Skeletal muscle satellite cell (primary cell): ENCODE results near the gene OSBP2.
"Not testable (repeated sequence)": the region's sequence is repeated elsewhere in the genome, so short reads cannot be mapped to it uniquely, and the experiment has no call there.

Experiments used
- H3K27me3 ChIP-seq: 2 replicates; pipeline ENCODE4 v1.7.0; 2013; ENCODE audit warnings: low read length; ENCODE audit not compliant: control insufficient read depth, insufficient read depth
- H3K36me3 ChIP-seq: 2 replicates; pipeline ENCODE4 v1.7.0; 2013; ENCODE audit warnings: mild to moderate bottlenecking, control low read depth, low read length; ENCODE audit not compliant: insufficient read depth
- H3K4me1 ChIP-seq: 2 replicates; pipeline ENCODE4 v1.7.0; 2013; ENCODE audit warnings: low read length; ENCODE audit not compliant: control insufficient read depth, insufficient read depth
- H3K4me2 ChIP-seq: 2 replicates; pipeline ENCODE4 v1.7.0; 2013; ENCODE audit warnings: mild to moderate bottlenecking, low read length
- H3K4me3 ChIP-seq: 2 replicates; pipeline ENCODE4 v1.7.0; 2013; ENCODE audit warnings: low read length
- H3K9ac ChIP-seq: 2 replicates; pipeline ENCODE4 v1.7.0; 2013; ENCODE audit warnings: mild to moderate bottlenecking, low read depth, low read length, moderate library complexity
- H3K9me3 ChIP-seq: replicated peaks from 2 replicates; pipeline ENCODE4 v1.7.0; 2013; ENCODE audit warnings: mild to moderate bottlenecking, control low read depth, low read length

The OSBP2 gene

GRCh38 chr22:30701872-30702271, 7.2 kb downstream of the OSBP2 start:
- peaks cover 21% of the 10 kb centered on the region for H3K4me1 ChIP-seq
- no peaks in the 10 kb centered on the region for H3K9me3 ChIP-seq
- H3K36me3 ChIP-seq: no peaks in the 10 kb centered on the region
- no peak overlapping the region for H3K4me3 ChIP-seq
- H3K27me3 ChIP-seq: no peaks in the 10 kb centered on the region
- no peak overlapping the region for H3K9ac ChIP-seq
- H3K4me2 ChIP-seq: no peak overlapping the region

- no peak overlapping the region for H3K9ac ChIP-seq
- H3K9me3 ChIP-seq: no peaks in the 10 kb centered on the region
- no peaks in the 10 kb centered on the region for H3K27me3 ChIP-seq
- no peaks in the 10 kb centered on the region for H3K36me3 ChIP-seq
- peaks cover 23% of the 10 kb centered on the region for H3K4me1 ChIP-seq
- H3K4me3 ChIP-seq: no peak overlapping the region
- no peak overlapping the region for H3K4me2 ChIP-seq
Measured at GRCh38 chr22:30702856-30703255, 8.2 kb downstream of the OSBP2 start.

- Histone ChIP-seq H3K27me3 (no peaks in the 10 kb centered on the region), H3K36me3 (no peaks in the 10 kb centered on the region)
Measured at GRCh38 chr22:30704978-30705377, 10.3 kb downstream of the OSBP2 start.

GRCh38 chr22:30705710-30706651, 11.3 kb downstream of the OSBP2 start:
- Histone ChIP-seq H3K9me3 (no peaks in the 10 kb centered on the region), H3K4me1 (peaks cover 23% of the 10 kb centered on the region), H3K36me3 (no peaks in the 10 kb centered on the region), H3K9ac (no peak overlapping the region), H3K27me3 (no peaks in the 10 kb centered on the region), H3K4me2 (peak overlapping the region; percentile 18), H3K4me3 (no peak overlapping the region)

More at GRCh38 chr22:30704978-30705377, 10.3 kb downstream of the OSBP2 start:
- H3K9ac ChIP-seq: no peak overlapping the region
- H3K4me2 ChIP-seq: no peak overlapping the region
- peaks cover 23% of the 10 kb centered on the region for H3K4me1 ChIP-seq
- no peaks in the 10 kb centered on the region for H3K9me3 ChIP-seq
- H3K4me3 ChIP-seq: no peak overlapping the region

GRCh38 chr22:30709980-30710379, 15.3 kb downstream of the OSBP2 start:
- not testable (repeated sequence) for H3K36me3 ChIP-seq, H3K9ac ChIP-seq, H3K27me3 ChIP-seq, H3K9me3 ChIP-seq, H3K4me2 ChIP-seq, H3K4me3 ChIP-seq
- H3K4me1 ChIP-seq: peaks cover 16% of the 10 kb centered on the region

GRCh38 chr22:30712094-30712493, 17.4 kb downstream of the OSBP2 start:
- H3K27me3 ChIP-seq: no peaks in the 10 kb centered on the region
- H3K9me3 ChIP-seq: no peaks in the 10 kb centered on the region
- no peak overlapping the region for H3K9ac ChIP-seq
- H3K36me3 ChIP-seq: no peaks in the 10 kb centered on the region
- H3K4me3 ChIP-seq: no peak overlapping the region
- H3K4me1 ChIP-seq: peaks cover 7% of the 10 kb centered on the region
- no peak overlapping the region for H3K4me2 ChIP-seq

GRCh38 chr22:30714062-30714461, 19.4 kb downstream of the OSBP2 start:
- Histone ChIP-seq H3K27me3 (no peaks in the 10 kb centered on the region), H3K9me3 (no peaks in the 10 kb centered on the region), H3K36me3 (no peaks in the 10 kb centered on the region), H3K4me2 (no peak overlapping the region), H3K4me1 (peaks cover 23% of the 10 kb centered on the region), H3K4me3 (no peak overlapping the region), H3K9ac (no peak overlapping the region)

- H3K4me1 ChIP-seq: peaks cover 23% of the 10 kb centered on the region
- peak overlapping the region; percentile 16 for H3K4me3 ChIP-seq
- H3K36me3 ChIP-seq: no peaks in the 10 kb centered on the region
- H3K4me2 ChIP-seq: peak overlapping the region; percentile 45
- H3K9ac ChIP-seq: peak overlapping the region; percentile 18
- no peaks in the 10 kb centered on the region for H3K9me3 ChIP-seq
- no peaks in the 10 kb centered on the region for H3K27me3 ChIP-seq
Measured at GRCh38 chr22:30717331-30717921, 22.8 kb downstream of the OSBP2 start.

- H3K27me3 ChIP-seq: no peaks in the 10 kb centered on the region
- H3K4me3 ChIP-seq: peak overlapping the region; percentile 16
- peaks cover 23% of the 10 kb centered on the region for H3K4me1 ChIP-seq
- H3K9ac ChIP-seq: peak overlapping the region; percentile 18
- H3K9me3 ChIP-seq: no peaks in the 10 kb centered on the region
- peak overlapping the region; percentile 45 for H3K4me2 ChIP-seq
- H3K36me3 ChIP-seq: no peaks in the 10 kb centered on the region
Measured at GRCh38 chr22:30717952-30718351, 23.3 kb downstream of the OSBP2 start.

- Histone ChIP-seq H3K4me3 (no peak overlapping the region), H3K9me3 (no peaks in the 10 kb centered on the region), H3K4me1 (peaks cover 23% of the 10 kb centered on the region), H3K4me2 (no peak overlapping the region), H3K9ac (no peak overlapping the region), H3K36me3 (no peaks in the 10 kb centered on the region), H3K27me3 (no peaks in the 10 kb centered on the region)
Measured at GRCh38 chr22:30718491-30718890, 23.8 kb downstream of the OSBP2 start.

GRCh38 chr22:30718938-30719337, 24.3 kb downstream of the OSBP2 start:
- Histone ChIP-seq H3K4me2 (no peak overlapping the region), H3K9me3 (no peaks in the 10 kb centered on the region), H3K4me1 (peaks cover 23% of the 10 kb centered on the region), H3K4me3 (no peak overlapping the region), H3K36me3 (no peaks in the 10 kb centered on the region), H3K9ac (no peak overlapping the region), H3K27me3 (no peaks in the 10 kb centered on the region)
